ENCODE results near the gene SELENBP1. TPM values are rescaled to one million over a fixed set of nuclear protein-coding genes. Genes with fewer than 3 reads are reported as not detected.

Gene SELENBP1
- total RNA-seq, 6 donors from 2014 or later, result 241 to 804 (median 431) TPM

DNA sequence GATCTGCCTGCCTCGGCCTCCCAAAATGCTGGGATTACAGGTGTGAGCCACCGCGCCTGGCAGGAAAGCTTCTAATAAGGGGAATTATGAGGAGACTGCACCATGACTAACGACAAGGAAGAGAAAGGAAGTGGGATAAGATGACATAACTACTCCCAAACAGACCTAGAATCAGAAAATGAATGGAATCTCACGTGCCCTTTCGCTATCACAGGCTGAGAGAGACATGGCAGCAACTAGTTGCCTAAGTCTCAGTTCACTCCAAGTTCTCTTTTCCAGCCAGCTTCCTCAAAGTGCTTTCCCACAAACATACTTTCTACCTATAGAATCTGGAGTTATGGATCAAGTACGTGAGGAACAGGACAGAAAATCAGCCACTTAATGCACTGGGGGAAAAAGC is 47.3 kb downstream of the SELENBP1 start:
- Histone ChIP-seq H3K36me3 (peaks cover 0 to 47% (median 21%) of the 10 kb centered on the region in 4 donors), H3K9me3 (no peaks in the 10 kb centered on the region), H3K27me3 (no peaks in the 10 kb centered on the region), H3K27ac (peak overlapping the region in 3 of 4 donors; percentile 6 to 95 (median 93)), H3K4me3 (peak overlapping the region in 1 of 4 donors; percentile 77), H3K4me1 (peaks cover 23 to 48% (median 25%) of the 10 kb centered on the region in 4 donors)
- no peak for TF ChIP-seq CTCF (IDR thresholded peaks at IDR 0.05)
- TF ChIP-seq POLR2A (IDR thresholded peaks at IDR 0.05), result no peak
- no peak for TF ChIP-seq POLR2AphosphoS5 (IDR thresholded peaks at IDR 0.05)
- TF ChIP-seq EP300 (IDR thresholded peaks at IDR 0.05), result no peak
- 78 to 80% methylated on average over 7 of the region's 7 CpGs for WGBS, 2 donors
- DNase-seq (no peak), ATAC-seq (ENCODE audit: low FRiP score in 2 of 2) (no peak)

DNA sequence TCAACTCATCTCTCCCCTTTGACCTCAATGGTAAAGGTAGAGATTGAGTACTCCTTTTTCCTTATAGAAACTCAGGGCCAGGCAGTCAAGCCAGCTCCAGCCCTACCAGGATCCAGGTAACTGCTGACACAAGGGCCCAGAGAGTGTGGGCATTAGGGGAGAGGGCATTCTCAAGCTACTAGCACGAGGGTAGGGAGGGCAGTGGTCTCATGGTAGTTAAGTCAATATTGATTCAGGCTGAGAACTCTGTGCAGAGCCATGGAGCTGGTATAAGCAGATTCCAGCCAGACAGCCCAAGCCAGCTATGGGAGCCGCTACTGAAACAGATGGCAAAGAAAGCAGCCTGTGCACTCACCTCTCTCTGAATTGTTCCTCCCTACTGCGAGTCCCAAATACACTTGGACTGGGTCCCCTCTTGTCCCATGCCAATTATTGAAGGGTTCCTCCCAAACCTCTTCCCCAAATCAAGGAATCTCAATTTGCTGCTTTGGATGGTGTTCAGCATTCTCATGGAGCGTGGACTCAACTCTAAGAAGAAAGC is 48.0 kb downstream of the SELENBP1 start:
- WGBS, 2 donors, result 80 to 90% methylated on average over 4 of the region's 4 CpGs
- H3K27me3 ChIP-seq, result no peaks in the 10 kb centered on the region
- H3K27ac ChIP-seq, result no peak overlapping the region
- no peak for ATAC-seq (ENCODE audit: low FRiP score in 2 of 2)
- TF ChIP-seq CTCF (IDR thresholded peaks at IDR 0.05) (no peak), POLR2A (IDR thresholded peaks at IDR 0.05) (no peak), POLR2AphosphoS5 (IDR thresholded peaks at IDR 0.05) (no peak), EP300 (IDR thresholded peaks at IDR 0.05) (no peak)
- no peaks in the 10 kb centered on the region for H3K9me3 ChIP-seq
- peak in 1 of 2 donors; percentile 53 for DNase-seq
- peaks cover 0 to 55% (median 21%) of the 10 kb centered on the region in 4 donors for H3K36me3 ChIP-seq
- H3K4me3 ChIP-seq, result no peak overlapping the region
- H3K4me1 ChIP-seq, result peaks cover 23 to 48% (median 25%) of the 10 kb centered on the region in 4 donors

DNA sequence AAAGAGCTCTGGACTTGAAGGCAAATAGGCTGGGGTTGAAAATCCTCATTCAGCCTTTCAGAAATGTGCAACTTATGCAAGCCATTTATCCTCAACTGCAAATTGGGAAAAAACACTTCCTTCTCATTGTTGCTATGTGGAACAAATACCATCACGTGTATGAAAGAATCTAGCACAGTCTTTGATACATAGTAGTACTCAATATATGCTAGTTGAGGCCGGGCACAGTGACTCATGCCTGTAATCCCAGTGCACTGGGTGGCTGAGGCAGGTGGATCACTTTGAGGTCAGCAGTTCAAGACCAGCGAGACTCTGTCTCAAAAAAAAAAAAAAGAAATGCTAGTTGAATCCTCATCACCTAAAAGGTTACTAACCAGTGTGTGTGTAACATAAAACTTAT is 53.5 kb downstream of the SELENBP1 start:
- no peak for ATAC-seq (ENCODE audit: low FRiP score in 2 of 2)
- Histone ChIP-seq H3K9me3 (no peaks in the 10 kb centered on the region), H3K27me3 (no peaks in the 10 kb centered on the region), H3K4me1 (peaks cover 6 to 18% (median 8%) of the 10 kb centered on the region in 4 donors), H3K27ac (no peak overlapping the region), H3K4me3 (no peak overlapping the region), H3K36me3 (peaks cover 6 to 87% (median 42%) of the 10 kb centered on the region in 4 donors)
- no peak for DNase-seq
- 85 to 97% methylated on average over 3 of the region's 3 CpGs for WGBS, 2 donors
- TF ChIP-seq EP300 (IDR thresholded peaks at IDR 0.05) (no peak), POLR2AphosphoS5 (IDR thresholded peaks at IDR 0.05) (no peak), CTCF (IDR thresholded peaks at IDR 0.05) (no peak), POLR2A (IDR thresholded peaks at IDR 0.05) (no peak)

DNA sequence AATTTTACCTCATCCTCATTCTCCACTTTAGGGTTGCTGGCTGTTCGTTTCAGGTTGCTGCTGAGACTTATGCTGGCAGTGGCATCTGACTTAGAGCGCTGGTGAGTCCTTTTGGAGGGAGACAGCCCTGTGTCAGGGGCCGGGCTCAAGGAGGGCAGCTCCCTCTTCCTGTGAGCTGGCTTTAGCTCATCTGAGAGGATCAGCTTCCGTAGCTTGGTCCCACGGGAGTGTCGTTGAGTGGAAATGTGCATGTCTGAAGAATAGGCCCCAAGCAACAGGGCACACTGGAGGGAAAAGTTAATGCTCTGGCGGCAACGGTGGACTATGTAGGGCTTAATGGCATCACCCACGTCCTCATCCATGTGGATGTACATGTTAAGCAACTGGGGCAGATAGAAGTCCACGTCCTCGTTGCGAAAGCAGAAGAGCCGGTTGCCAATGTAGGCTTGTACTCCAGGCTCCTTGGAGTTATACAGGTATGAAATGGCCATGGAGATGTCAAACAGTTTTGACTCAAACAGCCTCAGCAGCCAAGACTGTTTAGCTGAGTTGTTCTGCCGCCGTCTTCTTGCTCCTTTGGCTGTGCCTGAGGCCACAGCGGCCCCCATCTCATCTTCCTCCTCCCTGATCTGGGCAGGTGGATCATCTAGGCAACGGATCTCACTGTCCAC is 56.8 kb downstream of the SELENBP1 start:
- H3K36me3 ChIP-seq, result peaks cover 6 to 84% (median 36%) of the 10 kb centered on the region in 4 donors
- DNase-seq (no peak), ATAC-seq (ENCODE audit: low FRiP score in 2 of 2) (no peak)
- 87 to 92% methylated on average over 17 of the region's 17 CpGs for WGBS, 2 donors
- H3K9me3 ChIP-seq, result no peaks in the 10 kb centered on the region
- no peak overlapping the region for H3K27ac ChIP-seq
- peaks cover 32 to 41% (median 34%) of the 10 kb centered on the region in 4 donors for H3K4me1 ChIP-seq
- TF ChIP-seq EP300 (IDR thresholded peaks at IDR 0.05), result no peak
- no peak for TF ChIP-seq POLR2A (IDR thresholded peaks at IDR 0.05)
- TF ChIP-seq CTCF (IDR thresholded peaks at IDR 0.05), result no peak
- TF ChIP-seq POLR2AphosphoS5 (IDR thresholded peaks at IDR 0.05), result no peak
- no peak overlapping the region for H3K4me3 ChIP-seq
- no peaks in the 10 kb centered on the region for H3K27me3 ChIP-seq

Other genes starting within 250 kb of the SELENBP1 start
- gene SEMA6C, start 226.1 kb downstream of the SELENBP1 start, total RNA-seq, result 10 to 100 TPM in 1 of 6 donors, 1 to 10 TPM in 5; 2.1 to 13.6 (median 5.8) TPM
- gene TNFAIP8L2, start 216.1 kb downstream of the SELENBP1 start, total RNA-seq, result 10 to 100 TPM in 5 of 6 donors, 1 to 10 TPM in 1; 7.4 to 19.1 (median 15.8) TPM
- gene LYSMD1, start 206.8 kb downstream of the SELENBP1 start, total RNA-seq, result 10 to 100 TPM in 1 of 6 donors, 1 to 10 TPM in 5; 2.2 to 16.8 (median 6.2) TPM
- gene SCNM1, start 206.6 kb downstream of the SELENBP1 start, total RNA-seq, result 10 to 100 TPM in 5 of 6 donors, 1 to 10 TPM in 1; 8.9 to 50.3 (median 25.9) TPM
- gene TMOD4, start 196.7 kb downstream of the SELENBP1 start, total RNA-seq, result under 1 TPM in 2 of 6 donors, not detected in 4; 0.57 to 0.88 TPM
- gene VPS72, start 182.5 kb downstream of the SELENBP1 start, total RNA-seq, result 10 to 100 TPM; 19.0 to 54.3 (median 25.5) TPM
- 10 to 100 TPM; 37.2 to 94.3 (median 70.6) TPM for gene PIP5K1A, start 174.2 kb downstream of the SELENBP1 start, total RNA-seq
- 100 to 1,000 TPM; 102 to 132 (median 119) TPM for gene PSMD4, start 118.0 kb downstream of the SELENBP1 start, total RNA-seq
- 10 to 100 TPM; 17.4 to 50.3 (median 27.2) TPM for gene ZNF687, start 90.4 kb downstream of the SELENBP1 start, total RNA-seq
- 100 to 1,000 TPM in 1 of 6 donors, 10 to 100 TPM in 5; 41.3 to 127 (median 64.0) TPM for gene PI4KB, start 45.3 kb downstream of the SELENBP1 start, total RNA-seq
- gene RFX5, start 25.5 kb downstream of the SELENBP1 start, total RNA-seq, result 10 to 100 TPM; 31.5 to 55.5 (median 43.2) TPM
- gene PSMB4, start 26.9 kb upstream of the SELENBP1 start, total RNA-seq, result 100 to 1,000 TPM; 127 to 216 (median 179) TPM
- 100 to 1,000 TPM in 1 of 6 donors, 10 to 100 TPM in 5; 34.2 to 148 (median 67.9) TPM for gene POGZ, start 86.8 kb upstream of the SELENBP1 start, total RNA-seq
- 100 to 1,000 TPM in 3 of 6 donors, 10 to 100 TPM in 3; 51.6 to 223 (median 99.2) TPM for gene CGN, start 138.7 kb upstream of the SELENBP1 start, total RNA-seq
- gene TUFT1, start 167.6 kb upstream of the SELENBP1 start, total RNA-seq, result 10 to 100 TPM in 5 of 6 donors, 1 to 10 TPM in 1; 9.9 to 18.1 (median 12.5) TPM
- 10 to 100 TPM; 35.0 to 62.9 (median 51.9) TPM for gene SNX27, start 239.3 kb upstream of the SELENBP1 start, total RNA-seq

Data from upper lobe of left lung (tissue), 6 donors.